PC-3 (cell line): ENCODE data around the gene BMF.

Source experiments
- EZH2 ChIP-seq: fragments of 300-600 bp; sonication (generic); IDR thresholded peaks from one replicate; pipeline ENCODE4 v1.6.1; 2017; ENCODE audit warnings: antibody characterized with exemption, mild to moderate bottlenecking, low read length; ENCODE audit not compliant: unreplicated experiment
- TF ChIP-seq, protein P1 (sequence below): fragments of 300-600 bp; sonication (generic); conservative IDR thresholded peaks from 2 replicates; pipeline ENCODE4 v1.5.1; 2017; ENCODE audit warnings: antibody characterized with exemption, low read depth, mild to moderate bottlenecking, low read length

DNA sequence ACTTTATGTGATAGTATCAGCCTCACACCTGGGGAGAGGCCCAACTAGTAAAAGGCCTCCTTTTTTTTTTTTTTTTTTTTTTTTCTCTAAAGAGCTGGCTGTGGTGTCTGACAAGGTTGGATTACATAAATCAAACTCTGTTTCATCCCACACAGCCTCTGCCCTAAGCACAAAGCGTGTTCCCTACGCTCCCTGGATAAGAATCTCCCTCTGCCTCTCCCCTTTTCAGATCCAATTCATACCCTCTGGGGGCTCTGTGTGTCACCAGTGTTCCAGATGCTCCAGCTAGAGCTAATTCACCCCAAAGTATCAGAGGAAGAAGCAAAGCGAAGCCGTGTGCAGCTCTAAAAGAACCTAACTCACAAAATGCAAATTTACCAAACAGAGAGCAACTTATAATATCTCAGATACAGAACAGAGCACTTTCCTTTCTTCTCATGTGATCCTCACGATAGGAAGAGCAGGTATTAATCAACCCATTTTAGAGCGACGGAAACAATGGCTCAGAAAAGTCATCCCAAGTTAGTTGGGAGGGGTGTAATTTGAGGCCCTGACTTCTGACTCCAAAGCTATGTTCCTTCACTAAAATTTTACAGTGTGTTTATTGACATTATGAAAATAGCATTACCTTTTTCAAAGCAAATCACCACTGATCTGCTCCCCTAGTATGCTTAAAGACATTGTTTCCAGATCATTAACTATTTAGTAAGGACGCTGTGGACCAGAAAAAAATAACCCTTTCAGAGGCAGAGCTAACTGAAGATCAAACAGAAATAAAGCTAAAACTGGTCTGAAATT, 12.4 kb downstream of the BMF start:
- no peak for TF ChIP-seq EZH2
- TF ChIP-seq, protein P1, sequence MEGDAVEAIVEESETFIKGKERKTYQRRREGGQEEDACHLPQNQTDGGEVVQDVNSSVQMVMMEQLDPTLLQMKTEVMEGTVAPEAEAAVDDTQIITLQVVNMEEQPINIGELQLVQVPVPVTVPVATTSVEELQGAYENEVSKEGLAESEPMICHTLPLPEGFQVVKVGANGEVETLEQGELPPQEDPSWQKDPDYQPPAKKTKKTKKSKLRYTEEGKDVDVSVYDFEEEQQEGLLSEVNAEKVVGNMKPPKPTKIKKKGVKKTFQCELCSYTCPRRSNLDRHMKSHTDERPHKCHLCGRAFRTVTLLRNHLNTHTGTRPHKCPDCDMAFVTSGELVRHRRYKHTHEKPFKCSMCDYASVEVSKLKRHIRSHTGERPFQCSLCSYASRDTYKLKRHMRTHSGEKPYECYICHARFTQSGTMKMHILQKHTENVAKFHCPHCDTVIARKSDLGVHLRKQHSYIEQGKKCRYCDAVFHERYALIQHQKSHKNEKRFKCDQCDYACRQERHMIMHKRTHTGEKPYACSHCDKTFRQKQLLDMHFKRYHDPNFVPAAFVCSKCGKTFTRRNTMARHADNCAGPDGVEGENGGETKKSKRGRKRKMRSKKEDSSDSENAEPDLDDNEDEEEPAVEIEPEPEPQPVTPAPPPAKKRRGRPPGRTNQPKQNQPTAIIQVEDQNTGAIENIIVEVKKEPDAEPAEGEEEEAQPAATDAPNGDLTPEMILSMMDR, result no peak
